HepG2 (cell line): ENCODE measurements around the gene NDRG2. TPM values are rescaled to one million over a fixed set of nuclear protein-coding genes. Genes with fewer than 3 reads are reported as not detected.

Experiments
- CTCF ChIP-seq: sonication (generic); formaldehyde crosslinking; IDR thresholded peaks from 2 replicates; pipeline ENCODE4 v1.5.0; 2020; ENCODE audit warnings: mild to moderate bottlenecking, missing genetic modification reagents, moderate library complexity
- E2F5 ChIP-seq: sonication (generic); formaldehyde crosslinking; conservative IDR thresholded peaks from 2 replicates; pipeline ENCODE4 v1.4.0; 2020; ENCODE audit warnings: missing genetic modification reagents
- HIVEP1 ChIP-seq: sonication (generic); formaldehyde crosslinking; IDR thresholded peaks from 2 replicates; pipeline ENCODE4 v1.4.0; 2020; ENCODE audit warnings: mild to moderate bottlenecking, missing genetic modification reagents
- KLF11 ChIP-seq: IDR thresholded peaks from 2 replicates; pipeline ENCODE4 v1.6.1; 2016; ENCODE audit warnings: missing compliant biosample characterization
- MYPOP ChIP-seq: sonication (generic); formaldehyde crosslinking; IDR thresholded peaks from 2 replicates; pipeline ENCODE4 v1.8.1; 2023; ENCODE audit warnings: mild to moderate bottlenecking, moderate library complexity, missing genetic modification reagents
- NCOA2 ChIP-seq: sonication (generic); formaldehyde crosslinking; IDR thresholded peaks from 2 replicates; pipeline ENCODE4 v1.8.0; 2022; ENCODE audit warnings: inconsistent platforms
- NR2F1 ChIP-seq, 2 experiments: fragments of 450-650 bp in 1 of 2; formaldehyde crosslinking in 1 of 2; IDR thresholded peaks; 2 replicates each; pipeline versions ENCODE4 v1.5.0 to v1.6.1; 2016 to 2020; ENCODE audit warnings: mild to moderate bottlenecking in 1 of 2, missing compliant biosample characterization in 1 of 2, missing genetic modification reagents in 1 of 2, moderate library complexity in 1 of 2
- NR2F2 ChIP-seq: IDR thresholded peaks from 2 replicates; pipeline ENCODE4 v1.6.1; 2012; ENCODE audit warnings: low read depth, inconsistent platforms, borderline replicate concordance
- RXRA ChIP-seq: sonication (generic); formaldehyde crosslinking; IDR thresholded peaks from 2 replicates; pipeline ENCODE4 v1.5.1; 2020; ENCODE audit warnings: missing genetic modification reagents
- TFDP1 ChIP-seq: IDR thresholded peaks from 2 replicates; pipeline ENCODE4 v1.6.1; 2016; ENCODE audit warnings: missing compliant biosample characterization, missing genetic modification reagents, borderline replicate concordance
- ZBTB20 ChIP-seq: sonication (generic); formaldehyde crosslinking; IDR thresholded peaks from 2 replicates; pipeline ENCODE4 v1.8.1; 2023; ENCODE audit warnings: missing genetic modification reagents, low read depth, mild to moderate bottlenecking, borderline replicate concordance
- ZBTB43 ChIP-seq: sonication (generic); formaldehyde crosslinking; conservative IDR thresholded peaks from 2 replicates; pipeline ENCODE4 v1.4.0; 2020; ENCODE audit warnings: missing genetic modification reagents
- ZNF564 ChIP-seq: sonication (generic); formaldehyde crosslinking; IDR thresholded peaks from 2 replicates; pipeline ENCODE4 v1.8.1; 2023; ENCODE audit warnings: mild to moderate bottlenecking, missing genetic modification reagents
- ZNF576 ChIP-seq: sonication (generic); formaldehyde crosslinking; IDR thresholded peaks from 2 replicates; pipeline ENCODE4 v1.4.0; 2020; ENCODE audit warnings: mild to moderate bottlenecking, missing genetic modification reagents
- ZNF644 ChIP-seq: IDR thresholded peaks from 2 replicates; pipeline ENCODE4 v1.6.1; 2016; ENCODE audit warnings: low read depth
- ZNF772 ChIP-seq: sonication (generic); formaldehyde crosslinking; IDR thresholded peaks from 2 replicates; pipeline ENCODE4 v1.5.0; 2020; ENCODE audit warnings: mild to moderate bottlenecking, missing genetic modification reagents
- ZNF780A ChIP-seq: sonication (generic); formaldehyde crosslinking; IDR thresholded peaks from 2 replicates; pipeline ENCODE4 v1.8.0; 2022; ENCODE audit warnings: mild to moderate bottlenecking, missing genetic modification reagents, moderate library complexity
- ZNF788 ChIP-seq: sonication (generic); formaldehyde crosslinking; IDR thresholded peaks from 2 replicates; pipeline ENCODE4 v1.5.0; 2020; ENCODE audit warnings: mild to moderate bottlenecking, missing genetic modification reagents, borderline replicate concordance
- ZSCAN29 ChIP-seq: sonication (generic); formaldehyde crosslinking; conservative IDR thresholded peaks from 2 replicates; pipeline ENCODE4 v1.4.0; 2020; ENCODE audit warnings: mild to moderate bottlenecking, missing genetic modification reagents
- polyA plus RNA-seq, 8 experiments: library from polyadenylated mRNA; depleted of rRNA in 3 of 8; stranded (reverse) in 7 of 8; unstranded in 1 of 8; fragments of >200 nt; fragmentation: Illumina TruSeq in 4 of 8; extraction: Trizol in 4 of 8; gene quantifications; 2 replicates each; pipeline versions ENCODE4 v1.2.1 to v1.2.3, GENCODE V29; 2011 to 2016; ENCODE audit warnings: low read depth in 4 of 8, missing spikeins in 1 of 8, mixed read lengths in 1 of 8; ENCODE audit not compliant: insufficient read depth in 1 of 8
- total RNA-seq, 5 experiments: library from RNA; depleted of rRNA; stranded (reverse); fragments of >200 nt; fragmentation: Illumina TruSeq; extraction: Trizol; gene quantifications; 2 replicates each; pipeline ENCODE4 v1.2.3, GENCODE V29; 2016; ENCODE audit warnings: low read depth in 1 of 5
- TF ChIP-seq, protein P1 (sequence below): sonication (generic); formaldehyde crosslinking; IDR thresholded peaks from 2 replicates; pipeline ENCODE4 v1.5.1; 2020; ENCODE audit warnings: missing genetic modification reagents, mild to moderate bottlenecking, borderline replicate concordance

Gene NDRG2
- total and polyA plus RNA-seq, 2 of the 13 experiments (the other 11 are each of a cell fraction or from before 2014, with no cell fraction given) = 27.2 to 189 TPM

GRCh38 chr14:21069388-21070082 lies 44.7 kb upstream of the NDRG2 start (continued):
- TF ChIP-seq CTCF (CRISPR knock-in tag) (0 out of 2 replicates have a peak, but pooled peaks have one; percentile 16), ZBTB43 (peak; percentile 27; the same call in 1 of the 2 replicates), E2F5 (CRISPR knock-in tag) (peak; percentile 91), NR2F1 (CRISPR knock-in tag; IDR thresholded peaks at IDR 0.05) (peak; percentile 75 to 85), MYPOP (CRISPR knock-in tag) (peak; percentile 35; the same call in 1 of the 2 replicates), ZNF564 (CRISPR knock-in tag) (peak; percentile 71; the same call in 1 of the 2 replicates), ZNF780A (0 out of 2 replicates have a peak, but pooled peaks have one; percentile 29), ZNF644 (CRISPR knock-in tag) (no peak), NR2F2 (peak; percentile 54; the same call in 1 of the 2 replicates), ZSCAN29 (CRISPR knock-in tag) (peak; percentile 66), ZNF772 (CRISPR knock-in tag) (peak; percentile 90), ZNF576 (CRISPR knock-in tag) (0 out of 2 replicates have a peak, but pooled peaks have one; percentile 11), HIVEP1 (CRISPR knock-in tag) (peak; percentile 98), RXRA (peak; percentile 73), KLF11 (CRISPR knock-in tag) (no peak), ZNF788 (CRISPR knock-in tag) (peak; percentile 80; the same call in 1 of the 2 replicates), ZBTB20 (peak; percentile 17; the same call in 1 of the 2 replicates), TFDP1 (peak; percentile 88; the same call in 1 of the 2 replicates), NCOA2 (CRISPR knock-in tag) (peak; percentile 54; the same call in 1 of the 2 replicates)
- TF ChIP-seq, protein P1, sequence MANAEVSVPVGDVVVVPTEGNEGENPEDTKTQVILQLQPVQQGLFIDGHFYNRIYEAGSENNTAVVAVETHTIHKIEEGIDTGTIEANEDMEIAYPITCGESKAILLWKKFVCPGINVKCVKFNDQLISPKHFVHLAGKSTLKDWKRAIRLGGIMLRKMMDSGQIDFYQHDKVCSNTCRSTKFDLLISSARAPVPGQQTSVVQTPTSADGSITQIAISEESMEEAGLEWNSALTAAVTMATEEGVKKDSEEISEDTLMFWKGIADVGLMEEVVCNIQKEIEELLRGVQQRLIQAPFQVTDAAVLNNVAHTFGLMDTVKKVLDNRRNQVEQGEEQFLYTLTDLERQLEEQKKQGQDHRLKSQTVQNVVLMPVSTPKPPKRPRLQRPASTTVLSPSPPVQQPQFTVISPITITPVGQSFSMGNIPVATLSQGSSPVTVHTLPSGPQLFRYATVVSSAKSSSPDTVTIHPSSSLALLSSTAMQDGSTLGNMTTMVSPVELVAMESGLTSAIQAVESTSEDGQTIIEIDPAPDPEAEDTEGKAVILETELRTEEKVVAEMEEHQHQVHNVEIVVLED (CRISPR knock-in tag) = 0 out of 2 replicates have a peak, but pooled peaks have one; percentile 51
